IPS DF 6.9 (cell line): Measurements from ENCODE around the gene TPRA1.

Experiments
- DNase-seq: peaks from one replicate; pipeline ENCODE4 v3.0.0-alpha.2; 2013; ENCODE audit warnings: low read depth, low spot score
- H3K27ac ChIP-seq: one replicate; pipeline ENCODE4 v1.5.1; 2013; ENCODE audit warnings: low read length, control low read depth
- H3K27me3 ChIP-seq: 2 replicates; pipeline ENCODE4 v1.6.1; 2013; ENCODE audit warnings: mild to moderate bottlenecking, low read length; ENCODE audit not compliant: control insufficient read depth, insufficient read depth
- H3K36me3 ChIP-seq: 2 replicates; pipeline ENCODE4 v1.6.1; 2013; ENCODE audit warnings: low read length; ENCODE audit not compliant: control insufficient read depth, insufficient read depth
- H3K4me1 ChIP-seq: 2 replicates; pipeline ENCODE4 v1.6.1; 2013; ENCODE audit warnings: low read length; ENCODE audit not compliant: control insufficient read depth, insufficient read depth
- H3K4me3 ChIP-seq: 2 replicates; pipeline ENCODE4 v1.5.1; 2013; ENCODE audit warnings: mild to moderate bottlenecking, low read length
- H3K9me3 ChIP-seq: 2 replicates; pipeline ENCODE4 v1.6.1; 2013; ENCODE audit warnings: low read length, inconsistent platforms; ENCODE audit not compliant: control insufficient read depth, insufficient read depth
- WGBS: extraction: QIAGEN DNeasy Blood & Tissue Kit; methylation state at CpG from one replicate; pipeline ENCODE4 v1.1.7; 2013; ENCODE audit warnings: mixed read lengths, missing lambda C conversion rate; ENCODE audit not compliant: insufficient read length, insufficient coverage; 5-methylcytosine and 5-hydroxymethylcytosine counted together

The TPRA1 gene

GRCh38 chr3:127629467-127630403 is 39.2 kb upstream of the TPRA1 start:
- H3K4me3 ChIP-seq: peak overlapping the region; percentile 49; the same call in 1 of the 2 replicates
- peaks cover 10% of the 10 kb centered on the region for H3K27me3 ChIP-seq
- WGBS: no CpG with 5 or more reads among the region's 65 CpGs
- no peaks in the 10 kb centered on the region for H3K9me3 ChIP-seq
- no peaks in the 10 kb centered on the region; the same call in 1 of the 2 replicates for H3K36me3 ChIP-seq
- no peak for DNase-seq
- H3K27ac ChIP-seq: no peak overlapping the region
- peaks cover 7% of the 10 kb centered on the region for H3K4me1 ChIP-seq

- peaks cover 10% of the 10 kb centered on the region for H3K27me3 ChIP-seq
- DNase-seq: peak; percentile 25
- no peak within 1 kb of the TSS for H3K27ac ChIP-seq
- H3K9me3 ChIP-seq: no peaks in the 10 kb centered on the region
- H3K36me3 ChIP-seq: no peaks in the 10 kb centered on the region; the same call in 1 of the 2 replicates
- H3K4me3 ChIP-seq: peak within 1 kb of the TSS; percentile 49; the same call in 1 of the 2 replicates
- peaks cover 7% of the 10 kb centered on the region for H3K4me1 ChIP-seq
- no CpG with 5 or more reads among the region's 105 CpGs for WGBS
These were observed 38.4 kb upstream of the TPRA1 start, which contains the start of gene PODXL2 for GRCh38 chr3:127628788-127629466. Gene PODXL2 (plus strand): TSS chr3:127629185. CDS start chr3:127629220, 35 bp downstream.

- WGBS: no CpG with 5 or more reads among the region's 4 CpGs
- no peaks in the 10 kb centered on the region for H3K9me3 ChIP-seq
- H3K36me3 ChIP-seq: no peaks in the 10 kb centered on the region; the same call in 1 of the 2 replicates
- peaks cover 7% of the 10 kb centered on the region for H3K4me1 ChIP-seq
- DNase-seq: no peak
- no peak overlapping the region for H3K4me3 ChIP-seq
- no peak overlapping the region for H3K27ac ChIP-seq
- peaks cover 10% of the 10 kb centered on the region for H3K27me3 ChIP-seq
These were observed 37.9 kb upstream of the TPRA1 start for GRCh38 chr3:127628426-127628787.

GRCh38 chr3:127625821-127626220 is 35.3 kb upstream of the TPRA1 start:
- Histone ChIP-seq H3K4me1 (peaks cover 7% of the 10 kb centered on the region), H3K4me3 (no peak overlapping the region), H3K36me3 (peaks cover 14% of the 10 kb centered on the region), H3K27me3 (peaks cover 10% of the 10 kb centered on the region), H3K27ac (no peak overlapping the region), H3K9me3 (no peaks in the 10 kb centered on the region)
- no CpG with 5 or more reads among the region's 2 CpGs for WGBS
- no peak for DNase-seq

- no CpG with 5 or more reads among the region's 5 CpGs for WGBS
- Histone ChIP-seq H3K4me3 (no peak overlapping the region), H3K36me3 (peaks cover 23% of the 10 kb centered on the region), H3K9me3 (no peaks in the 10 kb centered on the region), H3K27ac (no peak overlapping the region), H3K27me3 (peaks cover 10% of the 10 kb centered on the region), H3K4me1 (no peaks in the 10 kb centered on the region)
- no peak for DNase-seq
These were observed 33.5 kb upstream of the TPRA1 start for GRCh38 chr3:127624063-127624462.

- H3K4me1 ChIP-seq: no peaks in the 10 kb centered on the region
- no peak overlapping the region for H3K27ac ChIP-seq
- peaks cover 2% of the 10 kb centered on the region; the same call in 1 of the 2 replicates for H3K27me3 ChIP-seq
- no peak overlapping the region for H3K4me3 ChIP-seq
- no CpG with 5 or more reads among the region's 8 CpGs for WGBS
- H3K36me3 ChIP-seq: peaks cover 34% of the 10 kb centered on the region
- no peaks in the 10 kb centered on the region for H3K9me3 ChIP-seq
- no peak for DNase-seq
These were observed 32.4 kb upstream of the TPRA1 start for GRCh38 chr3:127622772-127623576.

GRCh38 chr3:127622031-127622430 is 31.5 kb upstream of the TPRA1 start:
- no peak overlapping the region for H3K4me3 ChIP-seq
- H3K27me3 ChIP-seq: no peaks in the 10 kb centered on the region
- H3K36me3 ChIP-seq: peaks cover 43% of the 10 kb centered on the region
- no peak for DNase-seq
- H3K4me1 ChIP-seq: no peaks in the 10 kb centered on the region
- H3K27ac ChIP-seq: no peak overlapping the region
- H3K9me3 ChIP-seq: no peaks in the 10 kb centered on the region
- WGBS: no CpG with 5 or more reads among the region's 11 CpGs

- Histone ChIP-seq H3K36me3 (peaks cover 52% of the 10 kb centered on the region), H3K4me1 (no peaks in the 10 kb centered on the region), H3K9me3 (no peaks in the 10 kb centered on the region), H3K4me3 (no peak overlapping the region), H3K27me3 (no peaks in the 10 kb centered on the region), H3K27ac (no peak overlapping the region)
- WGBS: no CpG with 5 or more reads among the region's 32 CpGs
- DNase-seq: no peak
These were observed 30.3 kb upstream of the TPRA1 start for GRCh38 chr3:127620637-127621375.

- Histone ChIP-seq H3K4me3 (no peak overlapping the region), H3K27ac (no peak overlapping the region), H3K36me3 (peaks cover 62% of the 10 kb centered on the region), H3K27me3 (no peaks in the 10 kb centered on the region), H3K9me3 (no peaks in the 10 kb centered on the region), H3K4me1 (no peaks in the 10 kb centered on the region)
- DNase-seq: no peak
- WGBS: no CpG with 5 or more reads among the region's 11 CpGs
These were observed 28.4 kb upstream of the TPRA1 start for GRCh38 chr3:127618891-127619290.
